Ascending aorta (tissue), 2 donors: ENCODE measurements around the gene ZNF10. TPM values are rescaled to one million over a fixed set of nuclear protein-coding genes. Genes with fewer than 3 reads are reported as not detected.

Experiments
- DNase-seq, 2 donors: peaks; one replicate each; pipeline ENCODE4 v3.0.0-alpha.2; 2019; ENCODE audit warnings: low spot score in 2 of 2
- H3K27ac ChIP-seq, 2 donors: fragments of 200-600 bp; sonication (generic); one replicate each; pipeline ENCODE4 v1.5.1; 2016 to 2017; ENCODE audit warnings: mild to moderate bottlenecking in 1 of 2
- H3K27me3 ChIP-seq: fragments of 200-600 bp; sonication (generic); one replicate; pipeline ENCODE4 v1.5.1; 2017
- H3K36me3 ChIP-seq, 2 donors: fragments of 200-600 bp; sonication (generic); one replicate each; pipeline ENCODE4 v1.5.1; 2016
- H3K4me1 ChIP-seq, 2 donors: fragments of 200-600 bp; sonication (generic); one replicate each; pipeline ENCODE4 v1.5.1; 2016 to 2017; ENCODE audit warnings: mild to moderate bottlenecking in 1 of 2
- H3K4me3 ChIP-seq, 2 donors: fragments of 200-600 bp; sonication (generic); one replicate each; pipeline ENCODE4 v1.5.1; 2016 to 2017; ENCODE audit warnings: mild to moderate bottlenecking in 1 of 2
- H3K9me3 ChIP-seq, 2 donors: fragments of 200-600 bp; sonication (generic); one replicate each; pipeline ENCODE4 v1.5.1; 2016
- intact Hi-C: fragments of 100-400 bp; cut with DNase I; formaldehyde crosslinking; loops from one replicate; pipeline ENCODE4 v1.15.1; 2023
- total RNA-seq: library from RNA; depleted of rRNA; stranded (reverse); fragments of >200 nt; gene quantifications from one replicate; pipeline ENCODE4 v1.1.0, GENCODE V29; 2016
- TF ChIP-seq, protein P1 (sequence below), 3 experiments: fragments of 200-600 bp in 2 of 3; fragments of 450-650 bp in 1 of 3; sonication (generic) in 2 of 3; IDR thresholded peaks; one replicate each; pipeline ENCODE4 v1.5.1; 2016 to 2019; ENCODE audit warnings: antibody characterized with exemption in 3 of 3, mild to moderate bottlenecking in 1 of 3, moderate library complexity in 1 of 3

ZNF10 gene
- total RNA-seq, 1 donor from 2014 or later = 3.8 TPM

DNA sequence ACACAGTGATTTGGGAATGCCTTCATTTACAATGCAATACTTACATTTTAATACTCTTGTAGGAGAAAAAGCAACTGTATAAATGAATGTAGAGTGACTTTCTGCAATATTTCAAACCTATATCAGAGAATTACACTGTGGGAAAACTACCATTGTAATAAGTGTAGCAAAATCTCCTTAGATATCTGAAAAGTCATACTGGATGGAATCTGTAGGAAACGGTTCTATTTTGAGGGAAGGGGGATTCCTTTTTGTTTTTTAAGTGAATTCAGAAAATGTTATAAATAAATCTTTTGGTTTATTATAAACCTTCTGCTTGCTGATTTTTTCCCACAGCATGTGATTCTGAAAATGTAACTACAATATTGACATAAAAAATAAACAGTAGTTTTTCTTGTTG lies 23.3 kb upstream of the ZNF10 start:
- TF ChIP-seq, protein P1, sequence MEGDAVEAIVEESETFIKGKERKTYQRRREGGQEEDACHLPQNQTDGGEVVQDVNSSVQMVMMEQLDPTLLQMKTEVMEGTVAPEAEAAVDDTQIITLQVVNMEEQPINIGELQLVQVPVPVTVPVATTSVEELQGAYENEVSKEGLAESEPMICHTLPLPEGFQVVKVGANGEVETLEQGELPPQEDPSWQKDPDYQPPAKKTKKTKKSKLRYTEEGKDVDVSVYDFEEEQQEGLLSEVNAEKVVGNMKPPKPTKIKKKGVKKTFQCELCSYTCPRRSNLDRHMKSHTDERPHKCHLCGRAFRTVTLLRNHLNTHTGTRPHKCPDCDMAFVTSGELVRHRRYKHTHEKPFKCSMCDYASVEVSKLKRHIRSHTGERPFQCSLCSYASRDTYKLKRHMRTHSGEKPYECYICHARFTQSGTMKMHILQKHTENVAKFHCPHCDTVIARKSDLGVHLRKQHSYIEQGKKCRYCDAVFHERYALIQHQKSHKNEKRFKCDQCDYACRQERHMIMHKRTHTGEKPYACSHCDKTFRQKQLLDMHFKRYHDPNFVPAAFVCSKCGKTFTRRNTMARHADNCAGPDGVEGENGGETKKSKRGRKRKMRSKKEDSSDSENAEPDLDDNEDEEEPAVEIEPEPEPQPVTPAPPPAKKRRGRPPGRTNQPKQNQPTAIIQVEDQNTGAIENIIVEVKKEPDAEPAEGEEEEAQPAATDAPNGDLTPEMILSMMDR (IDR thresholded peaks at IDR 0.05) = no peak
- Histone ChIP-seq H3K9me3 (peaks cover 100% of the 10 kb centered on the region in 2 donors), H3K27ac (no peak overlapping the region), H3K36me3 (peaks cover 75 to 85% of the 10 kb centered on the region in 2 donors), H3K4me1 (no peaks in the 10 kb centered on the region), H3K27me3 (no peaks in the 10 kb centered on the region), H3K4me3 (peak overlapping the region in 1 of 2 donors; percentile 5)
- intact Hi-C loops = no loop called here
- no peak for DNase-seq

DNA sequence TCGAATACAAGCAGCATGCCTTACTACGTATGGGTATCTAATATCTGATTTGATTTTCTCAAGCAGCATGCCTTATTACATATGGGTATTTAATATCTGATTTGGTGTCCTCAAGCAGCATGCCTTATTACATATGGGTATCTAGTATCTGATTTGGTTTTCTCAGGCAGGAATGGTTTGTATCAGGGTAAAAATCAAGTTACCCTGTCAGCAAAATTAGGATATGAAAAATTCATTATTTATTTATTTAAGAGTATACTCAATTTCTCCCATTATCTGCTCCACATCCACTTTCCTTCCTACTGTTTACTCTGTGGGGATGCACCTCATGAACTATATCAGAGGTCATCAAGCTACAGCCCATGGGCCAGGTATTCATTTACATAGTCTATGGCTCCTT lies 22.3 kb upstream of the ZNF10 start:
- intact Hi-C loops = no loop called here

DNA sequence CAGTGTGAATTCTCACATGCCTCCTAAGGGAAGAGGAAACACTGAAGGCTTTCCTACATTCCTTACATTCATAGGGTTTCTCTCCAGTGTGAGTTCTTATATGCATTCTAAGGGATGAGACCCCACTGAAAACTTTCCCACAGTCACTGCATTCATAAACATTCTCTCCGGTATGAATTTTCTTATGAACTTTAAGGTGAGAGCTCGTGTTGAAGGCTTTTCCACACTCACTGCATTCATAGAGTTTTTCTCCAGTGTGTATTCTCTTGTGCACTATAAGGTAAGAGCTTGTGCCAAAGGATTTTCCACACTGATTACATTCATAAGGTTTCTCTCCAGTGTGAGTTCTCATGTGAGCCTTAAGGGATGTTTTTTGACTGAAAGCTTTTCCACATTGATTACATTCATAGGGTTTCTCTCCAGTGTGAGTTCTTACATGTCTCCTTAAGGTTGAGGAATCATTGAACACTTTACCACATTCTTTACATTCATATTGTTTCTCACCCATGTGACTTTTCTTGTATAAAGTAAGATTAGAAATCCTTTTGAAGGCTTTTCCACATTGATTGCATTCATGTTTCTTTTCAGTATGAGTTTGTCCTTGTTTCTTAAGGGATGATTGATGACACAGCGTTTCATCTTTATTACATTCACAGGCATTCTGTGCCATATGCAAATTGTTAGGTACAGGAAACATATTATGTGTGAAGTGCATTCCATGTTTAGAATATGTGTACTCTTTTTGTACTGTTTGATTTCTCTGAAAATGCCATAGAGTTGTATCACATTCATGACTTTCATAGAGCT lies 9.8 kb upstream of the ZNF10 start:
- TF ChIP-seq, protein P1 (IDR thresholded peaks at IDR 0.05) = no peak
- peaks cover 54 to 95% of the 10 kb centered on the region in 2 donors for H3K36me3 ChIP-seq
- H3K4me1 ChIP-seq = no peaks in the 10 kb centered on the region
- no peaks in the 10 kb centered on the region for H3K27me3 ChIP-seq
- H3K9me3 ChIP-seq = peaks cover 93 to 100% of the 10 kb centered on the region in 2 donors
- no peak overlapping the region for H3K27ac ChIP-seq
- DNase-seq = no peak
- no peak overlapping the region for H3K4me3 ChIP-seq
- intact Hi-C loops = no loop called here

More for the DNA sequence above, 22.3 kb upstream of the ZNF10 start:
- peaks cover 99 to 100% of the 10 kb centered on the region in 2 donors for H3K9me3 ChIP-seq
- DNase-seq = no peak
- H3K36me3 ChIP-seq = peaks cover 67 to 75% of the 10 kb centered on the region in 2 donors
- peak overlapping the region in 1 of 2 donors; percentile 5 for H3K4me3 ChIP-seq
- H3K27me3 ChIP-seq = no peaks in the 10 kb centered on the region
- H3K4me1 ChIP-seq = no peaks in the 10 kb centered on the region
- TF ChIP-seq, protein P1 (IDR thresholded peaks at IDR 0.05) = no peak
- no peak overlapping the region for H3K27ac ChIP-seq

DNA sequence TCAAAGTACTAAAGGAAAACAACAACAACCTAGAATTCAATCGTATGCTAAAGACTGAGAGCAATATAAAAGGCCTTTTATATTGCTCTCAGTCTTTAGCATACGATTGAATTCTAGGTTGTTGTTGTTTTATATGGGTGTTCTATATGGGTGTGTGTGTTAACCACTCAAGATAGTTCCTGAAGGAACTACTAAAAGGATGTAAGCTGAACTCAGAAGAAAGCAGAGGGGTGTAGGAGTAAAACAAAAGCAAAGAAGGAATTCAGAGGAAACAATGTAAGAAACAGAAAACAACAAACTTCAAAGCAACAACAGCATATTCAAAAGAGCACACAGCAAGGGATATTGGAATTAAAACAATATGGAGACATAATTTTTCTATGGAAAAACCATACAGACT lies 5.8 kb upstream of the ZNF10 start:
- Histone ChIP-seq H3K36me3 (peaks cover 54 to 86% of the 10 kb centered on the region in 2 donors), H3K27ac (no peak overlapping the region), H3K9me3 (peaks cover 84 to 100% of the 10 kb centered on the region in 2 donors), H3K4me1 (peaks cover 0 to 6% of the 10 kb centered on the region in 2 donors), H3K27me3 (no peaks in the 10 kb centered on the region), H3K4me3 (no peak overlapping the region)
- intact Hi-C loops = no loop called here
- TF ChIP-seq, protein P1 (IDR thresholded peaks at IDR 0.05) = no peak
- no peak for DNase-seq

DNA sequence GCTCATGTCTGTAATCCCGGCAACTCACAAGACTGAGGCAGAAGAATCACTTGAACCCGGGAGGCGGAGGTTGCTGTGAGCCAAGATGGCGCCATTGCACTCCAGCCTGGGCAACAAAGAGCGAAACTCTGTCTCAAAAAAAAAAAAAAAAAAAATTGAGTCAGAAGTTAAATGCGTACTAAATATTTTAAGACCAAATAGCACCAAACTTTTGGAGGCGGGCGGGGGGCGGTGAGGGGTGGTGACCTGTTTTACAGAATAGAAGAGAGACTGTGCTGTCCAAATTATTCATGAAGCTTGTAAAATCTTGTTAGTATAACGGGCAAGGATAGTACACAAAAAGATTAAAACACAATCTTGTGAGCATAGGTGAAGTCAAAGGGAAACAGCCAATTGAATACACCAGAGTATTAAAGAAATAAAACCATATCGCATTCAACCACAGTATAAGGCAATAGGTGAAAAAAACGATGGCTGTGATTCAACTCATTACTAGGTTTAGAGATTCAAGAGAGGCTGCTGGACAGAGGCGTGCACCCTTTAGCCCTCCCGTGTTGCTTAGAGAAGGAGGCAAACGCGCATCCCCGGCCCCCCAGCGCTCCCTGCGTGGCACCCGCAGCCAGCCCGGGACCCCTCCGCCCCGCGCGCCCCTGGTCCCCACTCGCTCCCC lies 924 bp upstream of the ZNF10 start:
- H3K4me1 ChIP-seq = peaks cover 0 to 7% of the 10 kb centered on the region in 2 donors
- no peaks in the 10 kb centered on the region for H3K27me3 ChIP-seq
- peak overlapping the region; percentile 89 to 93 for H3K27ac ChIP-seq
- TF ChIP-seq, protein P1 (IDR thresholded peaks at IDR 0.05) = no peak
- H3K4me3 ChIP-seq = peak overlapping the region; percentile 90 to 94
- H3K9me3 ChIP-seq = peaks cover 53 to 81% of the 10 kb centered on the region in 2 donors
- intact Hi-C loops = loop anchor here (1.0 to 2.0 kb wide), 6 partner anchors 49 to 301 kb away; partner anchors contain the start of genes GOLGA3, ZNF140, ZNF26 and ZNF268
- no peak for DNase-seq
- peaks cover 24 to 58% of the 10 kb centered on the region in 2 donors for H3K36me3 ChIP-seq
